Stimulated activated CD8-positive, alpha-beta memory T cell treated with anti-CD3 and anti-CD28 coated beads, Interleukin-7, amount 100 ng/mL, for 4 hours (primary cell): Measurements from ENCODE around the gene CIAO1.
A peak's percentile ranks its signal among the peaks of the same experiment; 100 is the strongest.
"Not testable (repeated sequence)": the region's sequence is repeated elsewhere in the genome, so short reads cannot be mapped to it uniquely, and the experiment has no call there.

ENCODE experiments used
- DNase-seq, 2 donors: peaks; one replicate each; pipeline ENCODE4 v3.0.0-alpha.2; 2020; ENCODE audit warnings: low read depth in 2 of 2

CIAO1 gene

DNA sequence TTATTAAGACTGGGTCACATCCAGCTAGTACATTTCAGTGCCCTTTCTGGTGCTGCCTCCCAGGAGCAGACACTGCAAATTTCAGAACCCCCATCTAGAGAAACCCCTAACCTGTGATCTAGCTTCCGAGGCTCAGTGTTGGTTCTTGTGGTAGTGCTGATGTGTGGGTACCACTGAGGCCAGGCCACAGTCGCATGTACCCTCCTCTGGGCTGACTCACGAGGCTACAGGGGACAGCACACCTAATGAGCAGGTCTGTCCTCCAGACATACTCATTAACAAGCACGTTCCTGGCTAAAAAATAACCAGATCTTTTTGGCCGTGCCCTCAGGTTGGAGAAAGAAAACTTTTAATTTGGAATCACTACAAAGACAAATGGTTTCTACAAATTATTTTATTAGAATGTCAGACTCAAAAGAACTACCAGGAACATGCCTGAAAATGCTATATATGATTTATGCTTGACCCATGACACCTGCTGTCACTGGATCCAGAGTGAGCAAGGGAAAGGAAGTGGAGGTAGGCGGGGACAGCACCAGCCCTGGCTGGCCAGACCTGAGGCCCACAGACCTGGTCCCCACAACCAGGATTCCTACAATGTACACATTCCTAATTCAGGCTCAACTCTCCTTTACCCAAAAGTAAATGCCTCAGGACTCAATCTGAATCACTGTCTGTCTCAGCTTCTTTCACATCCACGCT is 8.5 kb downstream of the CIAO1 start:
- no peak for DNase-seq

DNA sequence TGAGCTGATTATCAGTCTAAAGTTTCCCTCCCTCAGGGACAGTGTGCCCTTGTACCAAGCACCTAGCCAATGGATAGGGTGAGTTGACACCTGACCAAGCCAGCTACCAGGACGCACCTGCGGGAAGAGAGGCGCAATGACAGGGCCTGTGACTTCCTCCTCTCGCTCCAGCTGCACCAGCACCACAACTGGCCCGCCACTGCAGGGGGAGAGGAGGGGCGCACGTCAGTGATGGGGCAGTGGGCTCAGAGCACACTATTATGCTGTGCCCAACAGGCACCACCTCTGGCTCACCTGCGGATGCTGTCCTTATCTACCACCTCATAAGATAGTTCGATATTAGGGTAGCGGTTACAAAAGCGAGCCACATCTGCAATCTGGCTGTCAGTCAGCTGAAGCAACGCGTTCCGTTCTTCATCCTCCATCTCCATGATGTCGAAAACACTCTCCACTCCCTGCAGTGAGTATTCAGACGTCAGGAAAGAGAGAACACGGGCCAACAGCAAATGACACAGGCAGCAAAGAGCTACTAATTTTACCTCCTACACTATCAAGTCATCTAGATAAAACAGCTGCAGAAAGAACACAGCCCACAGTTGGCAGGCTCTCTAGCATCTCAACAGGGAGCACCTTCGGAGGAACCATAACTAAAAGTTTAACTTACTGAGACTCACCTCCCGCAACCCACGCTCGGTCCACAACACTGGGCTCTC is 10.9 kb downstream of the CIAO1 start:
- DNase-seq = no peak

DNA sequence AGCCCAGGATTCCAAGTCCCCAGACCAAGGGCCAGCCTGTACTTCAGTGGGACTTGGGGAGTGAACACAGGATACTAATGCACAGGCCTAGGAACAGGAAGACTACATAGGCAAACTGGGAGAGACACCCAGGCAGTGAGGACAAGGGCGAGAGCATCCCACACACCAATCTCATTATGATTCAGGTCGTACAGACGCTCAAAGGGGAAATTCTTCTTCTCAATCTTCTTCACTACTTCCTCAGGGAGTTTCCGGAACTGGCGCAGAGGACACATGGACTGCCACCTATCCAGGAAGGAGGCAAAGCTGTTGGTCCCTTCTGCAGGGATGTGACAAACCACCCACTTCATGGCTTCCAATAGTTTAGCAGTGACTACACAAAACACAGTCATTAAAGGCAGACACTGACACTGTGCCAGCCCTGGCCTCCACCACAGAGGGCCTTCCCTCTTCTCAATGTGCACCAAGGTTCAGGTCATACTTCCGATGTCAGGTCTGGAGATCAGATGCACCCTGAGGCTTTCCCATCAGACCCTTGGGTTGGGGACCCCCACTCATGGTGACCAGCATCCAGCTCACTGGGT is 21.3 kb downstream of the CIAO1 start:
- DNase-seq = no peak

DNA sequence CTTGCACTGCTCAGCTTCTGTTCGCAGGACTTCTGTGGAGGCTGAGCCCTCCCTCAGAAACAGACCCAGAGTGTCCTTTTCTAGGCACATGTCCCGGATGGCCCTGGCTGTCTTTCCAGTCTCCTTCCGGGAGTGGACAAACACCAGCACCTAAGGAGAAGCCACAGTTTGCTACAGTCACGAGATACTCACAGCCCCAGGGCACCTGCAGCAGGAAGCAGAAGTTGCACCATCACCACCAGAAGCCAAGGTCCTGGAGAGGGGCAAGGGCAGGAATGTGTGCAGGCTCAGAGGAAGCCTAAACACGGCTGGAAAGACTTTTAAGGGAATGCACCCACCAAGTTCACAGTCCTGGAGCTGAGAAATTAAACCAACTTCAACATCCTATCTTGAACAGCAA is 25.7 kb downstream of the CIAO1 start:
- DNase-seq = no peak

DNA sequence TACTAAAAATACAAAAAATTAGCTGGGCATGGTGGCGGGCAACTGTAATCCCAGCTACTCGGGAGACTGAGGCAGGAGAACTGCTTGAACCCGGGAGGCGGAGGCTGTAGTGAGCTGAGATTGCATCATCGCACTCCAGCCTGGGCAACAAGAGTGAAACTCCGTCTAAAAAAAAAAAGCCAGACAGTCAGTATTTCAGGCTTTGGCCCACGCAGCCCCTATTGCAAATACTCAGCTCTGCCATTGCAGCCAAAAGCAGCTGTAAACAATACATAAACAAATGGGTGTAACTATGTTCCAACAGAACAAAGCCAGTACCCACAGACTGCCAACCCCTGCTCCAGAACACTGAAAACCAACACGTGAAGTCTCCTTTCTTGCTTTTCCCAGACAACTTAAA is 28.2 kb downstream of the CIAO1 start:
- DNase-seq = not testable (repeated sequence)

DNA sequence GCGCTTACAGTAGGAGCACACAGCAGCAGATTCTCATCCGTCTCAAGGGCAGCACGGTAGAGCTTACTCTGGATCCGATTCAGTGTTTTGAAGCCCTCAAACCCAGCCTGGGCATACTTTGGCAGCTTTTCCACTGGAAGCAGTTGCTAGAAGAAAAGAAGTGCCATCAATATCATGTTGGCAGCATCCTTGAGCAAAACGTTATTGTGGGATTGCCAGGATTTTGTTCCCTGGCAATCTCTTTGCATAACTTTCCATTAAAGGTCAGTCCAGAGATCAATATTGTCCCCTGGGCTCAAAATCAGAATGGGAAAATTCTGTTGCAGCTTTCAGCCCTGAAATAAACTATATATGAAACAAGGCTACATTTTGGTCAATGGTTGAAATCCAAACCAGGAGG is 30.9 kb downstream of the CIAO1 start:
- no peak for DNase-seq

DNA sequence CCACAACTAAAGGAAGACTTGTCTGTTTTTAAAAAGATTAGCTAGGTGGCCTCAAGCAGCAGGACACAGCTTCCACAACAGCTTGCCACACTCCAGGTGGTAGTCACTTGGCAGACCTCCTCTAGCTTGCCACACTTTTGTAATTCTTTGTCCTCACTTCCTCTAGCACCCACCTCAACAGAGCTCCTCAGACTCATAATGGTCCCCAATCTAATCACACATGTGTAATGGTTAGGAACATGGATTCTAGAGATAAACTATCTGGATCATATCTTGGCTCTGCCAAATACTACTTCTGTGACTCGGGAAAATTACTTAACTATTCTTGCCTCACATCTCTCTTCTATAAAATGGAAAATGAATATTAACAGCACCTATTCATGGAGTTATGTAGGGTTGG is 35.8 kb downstream of the CIAO1 start:
- no peak for DNase-seq

DNA sequence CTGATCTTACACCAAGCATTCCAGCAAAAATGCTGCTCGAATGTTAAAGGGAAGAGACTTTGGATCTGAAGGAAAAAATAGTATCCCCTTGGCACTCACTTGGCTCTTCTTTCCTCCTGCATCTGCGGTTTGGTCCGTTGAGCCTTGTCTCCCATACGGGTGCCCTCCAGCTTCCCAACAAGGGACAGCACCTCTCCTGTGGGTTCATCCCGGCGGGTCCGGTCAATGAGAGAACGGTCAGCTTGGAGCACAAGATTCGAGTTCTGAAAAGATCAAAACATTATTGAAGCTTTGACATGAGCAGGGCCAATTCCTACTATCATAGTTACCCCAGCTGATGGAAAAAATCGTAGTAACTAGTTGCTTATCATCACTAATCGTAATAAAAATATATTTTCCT is 38.6 kb downstream of the CIAO1 start:
- DNase-seq = no peak

DNA sequence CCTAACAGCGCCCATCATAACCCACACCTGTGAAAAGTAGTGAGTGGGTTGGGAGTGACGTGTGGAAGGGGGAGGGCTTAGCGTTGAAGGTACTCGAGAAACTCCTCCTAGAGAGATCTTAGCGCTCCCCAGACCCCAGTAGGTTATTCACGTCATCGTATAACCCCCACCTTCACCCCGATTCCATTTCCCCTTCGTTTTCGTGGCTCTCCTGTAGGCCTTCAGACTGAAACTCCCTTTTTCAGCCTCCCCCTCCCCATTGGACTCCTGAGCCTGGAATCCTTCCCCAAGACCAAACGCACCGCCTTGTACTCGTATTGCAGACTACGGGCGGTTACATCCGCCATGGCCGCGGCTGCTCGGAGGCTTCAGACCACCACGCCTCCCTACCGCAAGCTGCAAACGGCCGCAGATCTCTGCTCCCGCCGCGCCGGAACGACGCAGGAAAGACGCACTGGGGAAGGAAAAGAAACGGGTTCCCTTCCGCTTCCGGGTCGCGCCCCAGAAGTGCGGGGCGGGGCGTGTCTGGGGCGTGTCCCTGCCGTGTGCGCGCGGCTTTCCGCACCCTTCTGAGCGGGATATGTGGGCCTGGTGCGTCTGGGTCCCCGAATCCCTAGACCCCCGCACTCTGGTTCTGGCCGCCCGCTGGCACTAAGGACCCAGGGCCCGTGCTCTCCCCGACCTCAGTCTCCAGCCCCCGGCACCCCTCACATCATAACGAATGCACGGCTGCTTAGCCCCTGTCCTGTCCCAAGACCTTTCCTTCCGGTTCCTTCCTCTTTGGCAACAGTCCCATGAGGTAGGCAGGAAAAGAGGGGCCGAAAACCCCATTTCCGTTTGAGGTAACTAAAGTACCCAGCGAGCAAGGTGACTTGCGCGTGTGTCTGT is 39.3 kb downstream of the CIAO1 start, which contains the start of gene SNRNP200:
Gene SNRNP200, minus strand, starts transcription at position 456 of the 888 bp plus-strand sequence. Its CDS starts 109 bp downstream, at position 347.
- peak; percentile 79 to 83 for DNase-seq

DNA sequence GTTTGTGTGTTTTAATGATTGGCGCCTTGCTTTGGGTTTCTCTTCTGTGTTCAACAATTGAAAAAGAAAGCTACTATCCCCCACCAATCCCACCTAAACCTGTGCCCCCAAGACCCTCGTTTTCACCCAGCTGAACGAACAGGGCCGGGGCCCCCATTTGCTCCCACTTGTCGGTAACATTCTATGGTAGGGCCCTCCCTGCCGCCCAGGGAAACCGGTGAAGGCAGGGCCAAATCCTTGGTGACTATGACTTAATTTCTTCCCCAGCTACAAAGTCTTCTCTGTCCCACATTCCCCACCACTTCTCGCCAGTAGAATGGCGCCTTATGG is 39.9 kb downstream of the CIAO1 start:
- no peak for DNase-seq

DNA sequence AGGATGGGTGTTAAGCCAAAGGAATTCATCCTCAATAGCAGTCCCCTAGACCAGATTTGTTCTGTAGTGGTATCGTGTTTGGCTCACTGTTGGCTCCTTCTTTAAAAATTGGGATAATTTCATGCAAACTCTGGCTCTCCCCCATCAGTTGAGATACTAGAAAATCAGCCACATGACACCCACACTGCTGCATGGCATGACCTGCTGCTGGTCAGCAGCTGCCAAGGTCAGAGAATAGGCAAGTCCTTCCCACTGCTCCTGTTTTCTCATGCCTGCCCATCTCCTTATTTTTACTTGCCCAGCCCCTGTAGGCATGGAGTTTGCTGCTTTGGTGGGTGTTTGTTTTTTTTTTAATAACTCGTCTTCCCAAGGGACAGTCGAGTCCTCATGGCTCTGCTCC is 40.3 kb downstream of the CIAO1 start:
- DNase-seq = no peak

DNA sequence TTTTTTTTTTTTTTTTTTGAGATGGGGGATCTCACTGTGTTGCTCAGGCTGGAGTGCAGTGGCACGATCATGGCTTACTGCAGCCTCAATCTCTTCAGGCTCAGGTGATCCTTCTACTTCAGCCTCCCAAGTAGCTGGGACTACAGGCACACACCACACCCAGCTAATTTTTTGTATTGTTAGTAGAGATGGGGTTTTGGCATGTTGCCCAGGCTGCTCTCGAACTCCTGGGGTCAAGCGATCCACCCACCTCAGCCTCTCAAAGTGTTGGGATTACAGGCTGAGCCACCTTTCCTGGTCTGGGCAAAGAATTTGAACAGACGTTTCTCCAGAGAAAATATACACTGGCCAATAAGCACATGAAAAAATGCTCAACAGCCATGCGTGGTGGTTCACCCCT is 42.2 kb downstream of the CIAO1 start:
- no peak for DNase-seq

DNA sequence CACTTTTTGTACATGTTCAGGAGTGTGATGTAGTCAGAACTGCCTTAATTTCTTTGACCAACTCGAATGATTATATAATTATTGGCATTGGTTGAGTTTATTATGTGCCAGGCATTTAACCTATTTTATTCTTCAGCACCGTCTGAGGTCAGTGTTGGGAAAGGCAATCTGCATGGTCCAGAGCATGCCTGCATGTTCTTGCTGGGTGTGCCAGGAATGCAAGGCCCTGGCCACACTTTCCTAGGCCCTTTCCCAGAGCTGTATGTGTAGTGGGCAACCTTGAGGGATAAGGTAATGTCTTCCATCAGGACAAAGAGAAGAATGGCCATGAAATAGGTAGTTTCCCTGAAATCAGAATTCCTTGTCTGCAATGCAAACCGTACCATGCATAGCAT is 49.0 kb downstream of the CIAO1 start:
- no peak for DNase-seq

DNA sequence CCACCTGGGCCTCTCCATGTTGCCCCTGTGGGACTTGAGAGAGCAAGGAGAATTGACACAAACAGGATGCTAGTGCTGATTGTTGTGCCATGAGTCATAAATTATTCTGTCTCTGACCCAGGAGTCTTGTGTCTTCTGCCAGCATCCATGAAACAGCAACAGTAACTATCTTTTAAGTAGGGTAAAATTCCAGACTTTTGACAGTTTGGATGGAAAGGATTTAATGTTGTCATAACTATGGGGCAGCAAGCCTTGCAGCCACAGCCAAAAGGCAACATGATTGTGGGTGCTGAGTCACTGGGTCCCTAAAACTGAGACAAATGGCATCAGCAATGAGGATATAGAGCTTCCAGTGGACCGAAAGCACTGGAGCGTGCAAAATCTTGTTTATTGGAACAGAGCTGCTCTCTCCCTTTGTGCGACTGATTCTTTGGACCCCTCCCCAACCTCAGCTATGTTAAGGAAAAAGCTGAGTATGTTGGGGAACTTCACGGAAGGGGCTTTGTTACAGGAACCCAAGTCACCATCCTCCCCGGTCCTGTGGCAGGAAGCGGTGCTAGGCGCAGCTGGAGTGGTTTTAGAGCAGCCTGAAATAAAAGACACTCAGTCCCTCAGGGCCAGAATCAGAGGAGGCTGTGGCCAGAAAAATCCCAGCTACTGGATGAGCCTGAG is 49.5 kb downstream of the CIAO1 start:
- DNase-seq = peak in 1 of 2 donors; percentile 20

DNA sequence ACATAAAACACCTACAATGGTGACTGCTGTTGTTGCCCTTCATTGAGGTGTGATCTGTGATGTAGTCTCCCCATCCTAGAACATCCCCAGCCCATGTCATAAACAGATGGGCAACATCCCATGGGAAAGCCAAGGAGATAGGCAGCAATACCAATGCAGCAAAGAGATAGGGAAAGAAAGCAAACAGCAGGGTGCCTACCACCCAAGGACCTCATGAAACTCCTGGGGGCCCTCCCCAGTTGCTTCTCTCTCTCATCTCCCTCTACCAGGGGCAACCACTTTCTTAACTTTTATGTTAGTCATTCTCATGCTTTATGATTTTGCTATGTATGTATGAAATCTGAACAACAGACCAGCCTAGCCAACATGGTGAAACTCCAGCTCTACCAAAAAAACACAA is 51.0 kb downstream of the CIAO1 start:
- DNase-seq = no peak

DNA sequence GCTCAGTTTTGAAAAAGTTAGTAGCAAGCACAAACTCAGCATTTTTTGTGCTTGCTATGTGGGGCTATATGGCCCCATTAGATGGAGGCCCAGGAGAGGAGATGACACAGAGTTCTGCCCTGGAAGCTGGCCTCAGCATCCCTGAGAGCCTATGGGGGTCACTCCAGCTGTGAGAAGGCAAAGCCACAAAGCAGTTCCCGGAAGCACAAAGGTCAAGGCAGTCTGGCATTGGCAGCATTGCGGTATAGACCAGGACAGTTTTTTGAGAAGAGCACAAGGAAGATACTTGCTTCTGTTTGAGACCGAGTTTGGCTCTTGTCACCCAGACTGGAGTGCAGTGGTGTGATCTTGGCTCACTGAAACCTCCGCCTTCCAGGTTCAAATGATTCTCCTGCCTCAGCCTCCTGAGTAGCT is 51.6 kb downstream of the CIAO1 start:
- no peak for DNase-seq

DNA sequence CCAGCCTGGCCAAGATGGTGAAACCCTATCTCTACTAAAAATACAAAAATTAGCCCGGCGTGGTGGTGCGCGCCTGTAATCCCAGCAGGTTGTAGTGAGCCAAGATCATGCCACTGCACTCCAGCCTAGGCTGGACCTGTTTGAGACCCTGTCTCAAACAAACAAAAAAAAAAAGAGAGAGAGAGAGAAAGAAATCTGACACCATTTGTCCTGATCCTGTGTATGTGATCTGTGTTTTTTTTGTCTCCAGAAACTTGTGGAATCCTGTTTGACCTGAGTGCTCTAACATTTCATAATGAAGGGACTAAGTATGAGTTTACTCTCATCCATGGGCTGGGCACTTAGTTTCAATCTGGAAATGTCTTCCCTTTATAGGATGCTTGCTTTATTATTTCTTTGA is 52.7 kb downstream of the CIAO1 start:
- no peak for DNase-seq

DNA sequence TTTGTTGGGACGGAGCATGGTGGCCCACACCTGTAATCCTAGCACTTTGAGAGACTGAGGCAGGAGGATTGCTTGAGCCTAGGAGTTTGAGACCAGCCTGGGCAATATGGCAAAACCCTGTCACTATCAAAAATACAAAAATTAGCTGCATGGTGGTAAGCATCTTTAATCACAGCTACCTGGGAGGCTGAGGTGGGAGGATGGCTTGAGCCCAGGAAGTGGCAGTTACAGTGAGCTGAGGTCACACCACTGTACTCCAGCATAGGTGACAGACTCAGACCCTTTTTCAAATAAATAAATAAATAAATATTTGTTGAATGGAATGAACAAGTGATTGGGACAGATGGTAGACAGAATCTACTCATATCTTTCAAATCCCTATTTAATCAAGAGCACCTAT is 53.4 kb downstream of the CIAO1 start:
- no peak for DNase-seq

DNA sequence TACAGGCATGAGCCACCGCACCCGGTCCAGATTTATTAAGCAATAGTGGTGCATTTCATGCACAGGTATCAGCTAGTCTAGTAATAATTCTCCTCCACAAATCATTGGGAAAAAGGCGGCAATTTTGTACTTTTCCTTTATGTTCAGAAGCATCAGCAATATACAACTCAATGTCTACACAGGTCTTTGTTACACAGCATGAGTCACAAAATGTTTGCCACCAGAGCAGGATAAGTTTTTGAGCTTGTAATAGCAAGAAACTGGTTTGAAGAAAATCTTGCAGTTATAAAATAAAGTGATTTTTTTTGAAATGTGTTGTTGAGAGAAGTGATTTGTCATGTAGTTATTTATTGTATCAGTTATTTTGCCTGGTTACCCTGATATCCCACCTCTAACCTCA is 54.3 kb downstream of the CIAO1 start:
- no peak for DNase-seq

DNA sequence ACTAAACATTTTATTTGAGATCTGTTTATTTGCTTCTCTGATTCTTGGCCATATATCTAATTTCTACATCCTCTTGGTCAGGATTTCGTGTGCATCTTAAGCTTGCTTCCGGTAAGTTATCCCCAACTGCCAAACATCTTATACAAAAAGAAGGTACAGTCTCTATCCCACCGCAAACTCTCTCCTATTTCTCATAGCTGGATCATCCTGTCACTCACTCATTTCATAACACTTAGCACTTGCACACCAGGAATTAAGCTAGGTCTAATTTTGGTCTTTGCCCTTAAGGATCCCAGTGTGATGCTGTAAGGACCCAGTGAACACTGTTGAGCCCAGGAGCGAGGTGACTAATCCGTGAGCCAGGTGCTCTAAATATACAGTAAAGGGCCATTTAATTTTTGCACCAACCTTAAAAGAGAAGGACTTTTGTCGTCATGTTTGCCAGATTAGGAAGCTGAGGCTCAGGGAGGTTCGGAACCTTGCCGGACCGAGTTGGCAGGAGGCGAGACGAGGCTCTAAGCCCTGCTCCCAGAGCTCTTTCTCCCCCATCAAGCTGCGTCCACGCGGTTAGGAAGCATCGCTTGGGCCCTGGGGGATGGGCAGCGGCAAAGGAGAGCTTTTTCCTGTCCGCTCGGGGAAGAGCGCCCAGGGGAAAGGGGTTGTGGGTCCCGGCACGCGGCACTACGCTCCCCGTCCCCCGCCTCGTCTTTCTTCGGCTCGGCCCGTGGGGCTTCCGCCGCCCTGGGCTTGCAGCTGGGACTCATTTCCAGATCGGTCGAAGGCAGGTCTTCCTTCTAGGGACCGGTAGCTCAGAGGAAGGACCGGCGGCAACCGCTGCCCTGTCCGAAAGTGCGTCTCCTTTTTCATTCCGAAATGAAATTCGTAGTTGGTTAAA is 55.0 kb downstream of the CIAO1 start:
- DNase-seq = no peak
